Measurements from ENCODE around the gene COQ8A.

COQ8A gene

DNA sequence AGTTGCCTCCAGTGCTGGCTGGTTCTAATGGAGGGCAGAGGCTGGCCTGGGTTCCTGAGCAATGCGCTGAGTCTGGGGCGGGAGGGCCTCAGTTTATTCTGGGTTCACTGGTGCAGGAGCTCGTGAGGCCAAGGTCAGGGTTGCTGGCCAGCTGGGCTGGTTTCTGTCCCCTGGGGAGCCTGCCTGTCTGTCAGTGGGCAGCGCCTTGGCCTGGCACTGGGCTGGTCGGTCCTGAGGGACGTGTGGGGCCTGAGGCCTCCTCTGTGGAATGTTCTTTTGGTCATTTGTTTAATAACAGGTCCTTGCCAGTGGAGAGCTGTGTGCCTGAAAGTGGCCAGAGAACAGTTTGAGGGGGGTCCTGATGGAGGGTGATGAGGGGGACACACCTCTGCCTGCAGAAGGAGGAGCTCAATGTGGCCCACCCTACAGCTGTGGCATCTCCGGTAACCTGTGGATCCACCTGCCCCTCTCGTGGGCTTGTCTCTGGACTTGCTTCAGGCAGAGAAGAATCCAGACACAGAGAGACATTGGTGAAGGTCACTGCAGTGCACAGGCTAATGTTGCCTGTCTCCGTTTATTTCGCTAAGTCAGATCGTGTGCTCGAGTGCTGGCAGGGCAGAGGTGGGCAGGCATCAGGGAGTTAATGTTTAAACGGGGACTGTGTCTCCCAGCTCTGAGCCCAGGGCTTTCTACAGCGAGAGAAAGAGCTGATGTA, 34.6 kb downstream of the COQ8A start:
- DNase-seq: no peak

DNA sequence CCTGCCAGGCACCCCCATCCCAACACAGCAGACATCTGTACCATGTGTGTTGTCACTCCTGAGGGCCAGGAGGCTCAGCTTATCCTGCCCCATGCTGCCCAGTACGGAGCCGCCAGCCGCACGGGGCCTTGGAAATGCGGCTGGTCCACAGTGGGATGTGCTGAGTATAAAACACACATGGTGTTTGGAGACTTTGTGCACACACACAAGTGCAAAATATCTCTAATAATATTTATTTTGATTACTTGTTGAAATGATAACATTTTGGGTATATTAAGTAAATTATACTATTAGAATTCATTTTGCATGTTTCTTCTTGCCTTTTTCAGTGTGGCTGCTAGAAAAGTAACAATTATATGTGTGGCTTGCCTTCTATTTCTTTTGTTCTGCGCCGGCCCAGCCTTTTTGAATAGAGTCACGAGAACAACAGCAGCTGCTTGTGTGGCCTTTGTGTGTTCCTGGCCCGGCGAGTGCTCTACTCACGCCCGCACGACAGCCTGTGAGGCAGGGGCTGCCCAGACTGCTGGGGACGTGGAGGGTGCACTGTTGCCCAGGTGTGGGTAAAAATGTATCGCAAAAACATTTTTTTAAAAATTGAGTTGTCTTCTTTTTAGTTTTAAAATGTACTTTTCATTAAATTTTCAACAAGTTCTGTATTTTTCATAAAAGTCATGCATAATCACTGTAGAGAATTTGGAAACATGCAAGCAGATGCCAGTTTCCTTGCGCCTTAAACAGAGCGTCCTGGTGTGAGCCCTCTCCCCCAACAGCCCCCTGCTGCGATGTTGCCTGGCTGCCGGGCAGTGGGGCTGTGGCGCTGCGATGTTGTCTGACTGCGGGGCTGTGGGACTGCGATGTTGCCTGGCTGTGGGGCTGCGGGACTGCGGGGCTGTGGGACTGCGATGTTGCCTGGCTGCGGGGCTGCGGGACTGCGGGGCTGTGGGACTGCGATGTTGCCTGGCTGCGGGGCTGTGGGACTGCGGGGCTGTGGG, 35.5 kb downstream of the COQ8A start:
- no peak for DNase-seq

DNA sequence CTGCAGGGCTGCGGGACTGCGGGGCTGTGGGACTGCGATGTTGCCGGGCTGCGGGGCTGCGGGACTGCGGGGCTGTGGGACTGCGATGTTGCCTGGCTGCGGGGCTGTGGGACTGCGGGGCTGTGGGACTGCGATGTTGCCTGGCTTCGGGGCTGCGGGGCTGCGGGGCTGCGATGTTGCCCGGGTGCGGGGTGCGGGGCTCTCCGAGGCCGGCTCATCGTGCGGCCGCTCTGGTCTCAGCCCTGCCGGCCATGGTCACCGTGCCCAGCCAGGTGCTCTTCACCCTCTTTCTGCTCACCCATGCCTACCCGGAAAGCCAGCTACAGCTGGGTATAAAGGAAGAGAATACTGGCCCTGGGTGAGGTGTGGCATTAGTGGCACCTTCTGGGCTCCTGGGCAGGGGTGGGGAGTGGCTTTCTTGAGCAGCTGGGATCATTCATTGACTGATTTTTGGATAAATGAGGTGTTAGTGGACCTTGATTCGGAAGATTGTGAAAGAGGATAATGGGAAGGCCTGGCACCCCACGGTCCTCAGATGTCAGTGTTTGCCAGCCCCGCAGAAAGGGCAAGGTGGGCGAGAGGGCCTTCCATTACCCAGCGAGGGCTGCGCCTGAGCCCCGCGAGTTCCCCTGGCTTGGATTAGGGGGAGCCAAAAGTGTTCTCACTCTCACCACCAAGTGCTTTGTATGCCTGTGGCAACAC, 36.3 kb downstream of the COQ8A start:
- no peak for DNase-seq

DNA sequence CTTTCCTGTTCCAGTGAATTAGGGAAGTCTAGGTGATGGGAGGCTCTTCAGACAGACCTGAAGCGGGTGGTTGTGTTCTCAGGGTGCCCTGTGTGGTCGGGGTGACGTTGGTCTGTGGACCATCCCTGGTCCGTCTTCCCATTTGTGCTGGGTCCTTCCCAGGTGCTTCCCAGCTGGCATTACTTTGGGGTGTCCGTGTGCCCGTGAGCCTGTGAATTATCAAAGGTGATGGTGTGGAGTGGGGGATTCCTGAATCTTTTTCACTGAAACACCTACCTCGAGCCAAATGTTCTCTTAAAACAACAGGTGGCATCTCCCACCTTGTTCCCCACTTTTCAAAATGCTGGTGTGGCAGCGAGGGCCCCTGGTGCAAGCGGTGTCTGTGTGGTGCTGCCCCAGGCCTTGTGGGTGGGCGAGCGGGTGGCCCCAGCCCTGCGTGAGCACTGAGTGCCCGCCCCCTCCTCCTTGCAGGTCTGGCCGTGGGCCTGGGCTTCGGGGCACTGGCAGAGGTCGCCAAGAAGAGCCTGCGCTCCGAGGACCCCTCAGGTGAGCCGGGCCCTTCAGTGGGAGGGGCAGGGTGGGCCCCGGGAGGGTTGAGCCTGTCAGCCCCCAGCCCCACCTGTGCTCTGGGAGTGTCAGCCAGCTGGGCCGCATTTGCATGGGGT, 37.0 kb downstream of the COQ8A start:
- no peak for DNase-seq

DNA sequence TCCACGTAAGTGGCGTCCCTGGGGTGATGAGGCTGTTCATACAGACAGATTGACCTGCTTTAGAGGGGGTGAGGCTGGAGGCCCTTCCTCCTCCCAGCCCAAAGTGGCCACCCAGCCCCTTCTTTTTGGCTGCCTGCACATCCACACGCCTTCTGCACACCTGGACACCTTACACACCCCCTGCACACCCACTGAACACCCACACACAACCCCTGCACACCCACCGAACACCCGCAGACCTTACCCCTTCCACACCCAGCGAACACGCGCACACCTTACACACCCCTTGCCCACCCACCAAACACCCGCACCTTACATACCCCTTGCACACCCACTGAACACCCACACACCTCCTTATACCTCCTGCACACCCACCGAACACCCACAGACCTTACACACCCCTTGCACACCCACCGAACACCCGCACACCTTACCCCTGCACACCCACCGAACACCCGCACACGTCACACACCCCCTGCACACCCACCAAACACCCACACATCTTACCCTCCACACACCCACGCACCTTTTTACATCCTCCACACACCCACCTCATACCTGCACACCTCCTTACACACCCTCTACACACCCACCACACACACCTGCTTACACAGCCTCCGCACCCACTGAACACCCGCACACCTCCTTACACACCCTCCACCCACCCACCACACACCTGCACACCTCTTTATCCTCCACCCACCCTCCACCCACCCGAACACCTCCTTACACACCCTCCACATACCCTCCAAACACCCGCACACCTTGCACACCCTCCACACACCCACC, 37.7 kb downstream of the COQ8A start:
- no peak for DNase-seq

DNA sequence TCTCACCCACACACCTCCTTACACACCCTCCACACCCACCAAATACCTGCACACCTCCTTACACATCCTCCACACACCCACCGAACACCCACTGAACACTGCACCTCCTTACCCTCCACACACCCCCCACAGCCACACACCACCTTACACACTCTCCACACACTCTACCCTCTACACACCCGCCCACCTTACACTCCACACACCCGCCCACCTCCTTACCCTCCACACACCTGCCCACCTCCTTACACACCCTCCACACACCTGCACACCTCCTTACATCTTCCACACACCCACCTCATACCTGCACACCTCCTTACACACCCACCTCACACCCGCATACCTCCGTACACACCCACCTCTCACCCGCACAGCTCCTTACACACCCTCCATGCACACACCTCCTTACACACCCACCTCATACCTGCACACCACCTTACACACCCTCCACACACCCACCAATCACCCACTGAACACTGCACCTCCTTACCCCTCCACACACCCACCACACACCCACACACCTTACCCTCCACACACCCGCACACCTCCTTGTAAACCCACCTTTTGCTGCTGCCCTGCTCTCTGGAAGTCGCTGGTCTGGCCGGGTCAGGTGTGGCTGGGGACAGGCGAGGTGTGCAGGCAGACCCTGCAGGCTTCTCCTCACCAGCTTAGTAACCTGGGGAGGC, 38.5 kb downstream of the COQ8A start:
- no peak for DNase-seq

DNA sequence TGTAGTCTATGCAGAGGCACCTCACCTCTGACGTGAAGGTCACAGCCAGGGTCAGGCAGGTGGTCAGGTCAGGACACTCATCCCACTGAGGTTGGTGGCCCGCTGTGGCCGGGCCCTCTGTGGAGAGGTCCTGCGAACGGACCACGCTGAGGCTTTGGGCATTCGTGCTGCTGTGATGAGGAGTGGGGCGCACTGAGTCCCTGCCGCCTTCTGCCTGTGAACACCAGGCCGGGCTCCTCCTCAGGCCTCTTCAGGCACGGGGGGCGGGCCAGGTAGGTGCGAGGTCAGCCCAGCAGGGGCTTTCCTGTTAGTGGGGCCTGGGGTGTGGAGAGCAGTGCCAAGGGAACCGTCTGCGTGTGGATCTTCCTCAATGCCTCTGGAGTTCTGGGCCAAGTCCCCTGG, 39.0 kb downstream of the COQ8A start:
- no peak for DNase-seq

DNA sequence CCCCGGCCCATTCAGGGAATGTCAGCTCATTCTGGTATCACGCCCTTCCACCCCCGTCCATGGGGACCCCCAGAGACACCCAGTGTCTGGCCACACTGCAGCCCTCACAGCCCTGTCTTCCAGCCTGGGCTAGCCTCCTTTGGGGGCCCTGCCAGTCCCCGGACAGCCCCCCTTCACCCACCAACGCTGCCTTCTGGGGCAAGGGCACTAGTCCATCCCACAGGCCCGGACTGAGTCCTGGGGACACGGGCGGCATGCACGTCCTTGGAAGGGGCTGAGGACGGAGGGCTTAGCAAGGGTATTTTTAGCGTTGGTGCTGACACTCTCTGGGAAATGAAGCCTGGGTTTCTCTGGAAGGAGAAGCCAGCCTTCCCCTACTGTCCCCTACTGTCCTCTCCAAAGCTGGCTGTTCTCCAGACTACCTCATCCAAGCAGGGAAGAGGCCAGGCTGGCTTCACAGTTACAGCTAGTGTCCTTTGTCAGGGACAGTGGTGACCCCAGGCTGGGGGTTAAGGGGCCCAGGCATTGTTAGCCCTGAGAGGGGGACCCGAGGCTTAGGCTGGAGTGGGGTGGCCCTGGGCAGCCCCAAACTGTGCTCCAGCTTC, 39.5 kb downstream of the COQ8A start:
- DNase-seq: no peak

DNA sequence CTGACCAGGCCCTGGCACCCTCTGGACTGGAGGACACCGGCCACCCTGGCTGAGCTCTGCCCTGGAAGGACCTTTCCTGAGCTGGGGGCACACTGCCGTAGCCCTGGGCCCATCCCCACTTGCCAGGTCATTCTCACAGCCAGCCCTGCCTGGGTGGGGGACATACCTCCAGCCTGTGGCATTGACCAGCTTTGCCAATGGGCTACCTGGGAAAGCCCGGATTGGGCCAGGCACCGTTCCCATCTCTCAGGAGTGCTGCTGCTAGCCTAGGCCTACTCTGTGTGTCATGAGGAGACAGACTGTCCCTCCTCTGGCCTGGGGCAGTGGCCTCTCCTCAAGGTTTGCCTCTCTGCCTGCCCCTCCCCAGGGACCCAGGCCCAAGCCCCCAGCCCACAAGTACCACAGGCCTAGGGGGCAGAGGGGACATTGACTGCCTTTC, 40.0 kb downstream of the COQ8A start:
- no peak for DNase-seq

DNA sequence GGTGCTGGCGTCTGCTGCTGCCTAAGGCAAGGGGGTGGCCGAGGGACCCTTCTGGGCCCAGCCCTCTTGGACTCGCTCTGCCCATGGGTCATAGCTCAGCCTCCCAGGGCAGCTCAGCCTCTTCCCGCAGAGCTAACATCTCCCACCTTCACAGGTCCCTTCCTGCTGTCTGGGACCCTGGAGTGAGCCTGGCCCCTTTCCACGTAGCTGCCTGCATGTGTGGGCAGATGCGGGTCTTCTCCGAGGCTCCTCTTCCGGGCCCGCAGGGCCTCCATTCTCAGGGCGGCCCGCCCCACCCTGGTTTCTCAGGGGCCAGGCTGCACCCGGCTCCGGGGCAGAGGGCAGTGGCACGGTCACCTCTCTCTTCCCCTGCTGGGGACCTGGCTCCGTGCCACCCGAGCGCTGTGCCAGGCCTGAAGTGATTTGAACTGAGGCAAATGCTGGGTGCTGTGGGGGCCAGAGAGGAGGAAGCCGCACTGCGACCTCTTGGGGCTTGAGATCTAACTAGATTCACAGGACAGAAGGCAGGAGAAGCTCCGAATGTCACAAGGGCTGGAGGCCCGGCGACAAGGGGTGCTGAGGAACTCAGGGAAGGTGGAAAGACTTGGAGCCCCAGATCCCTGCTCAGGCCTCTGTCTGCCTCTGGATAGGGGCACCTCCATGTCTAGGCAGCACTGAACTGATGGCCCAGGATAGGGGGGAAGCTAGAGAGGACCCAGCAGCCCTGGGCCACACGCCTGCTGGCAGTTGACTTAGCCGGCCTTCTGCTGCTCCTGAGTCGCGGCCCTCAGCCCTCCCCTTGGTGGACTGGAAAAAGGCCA, 40.7 kb downstream of the COQ8A start:
- no peak for DNase-seq

DNA sequence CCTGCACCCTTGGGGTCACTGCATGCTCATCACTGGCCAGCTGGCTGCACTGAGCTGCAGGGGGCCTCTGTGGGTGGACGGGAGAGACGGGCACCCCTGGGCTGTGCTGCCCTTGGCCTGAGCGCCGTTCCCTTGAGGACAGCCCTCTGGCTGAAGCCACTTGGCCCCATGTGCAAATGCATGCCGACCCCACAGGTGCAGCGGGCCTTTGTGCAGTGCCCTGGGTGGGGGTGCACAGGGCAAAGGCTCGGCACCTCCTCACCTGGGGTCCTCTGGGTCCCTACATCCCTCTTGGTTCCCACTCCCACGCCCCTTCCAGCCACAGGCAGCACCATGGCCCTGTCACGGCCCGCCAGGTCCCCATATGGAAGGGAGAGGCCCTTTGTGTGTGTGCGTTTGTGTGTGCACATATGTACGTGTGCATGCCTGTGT, 41.3 kb downstream of the COQ8A start:
- no peak for DNase-seq

DNA sequence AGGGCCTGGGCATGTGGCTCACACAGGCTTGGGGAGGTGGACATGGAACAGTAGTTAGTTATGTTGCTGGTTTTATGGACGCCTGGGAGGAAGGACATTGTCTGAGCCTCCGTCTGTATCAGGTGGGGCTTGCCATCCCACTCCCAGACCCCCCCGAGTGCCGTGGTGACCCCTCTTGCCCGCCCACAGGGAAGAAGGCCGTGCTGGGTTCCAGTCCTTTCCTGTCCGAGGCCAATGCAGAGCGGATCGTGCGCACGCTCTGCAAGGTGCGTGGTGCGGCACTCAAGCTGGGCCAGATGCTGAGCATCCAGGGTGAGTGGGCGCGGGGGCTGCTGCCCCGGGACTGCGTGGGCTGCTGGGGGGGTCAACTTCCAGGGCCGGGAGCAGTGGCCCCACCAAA, 41.7 kb downstream of the COQ8A start:
- no peak for DNase-seq

DNA sequence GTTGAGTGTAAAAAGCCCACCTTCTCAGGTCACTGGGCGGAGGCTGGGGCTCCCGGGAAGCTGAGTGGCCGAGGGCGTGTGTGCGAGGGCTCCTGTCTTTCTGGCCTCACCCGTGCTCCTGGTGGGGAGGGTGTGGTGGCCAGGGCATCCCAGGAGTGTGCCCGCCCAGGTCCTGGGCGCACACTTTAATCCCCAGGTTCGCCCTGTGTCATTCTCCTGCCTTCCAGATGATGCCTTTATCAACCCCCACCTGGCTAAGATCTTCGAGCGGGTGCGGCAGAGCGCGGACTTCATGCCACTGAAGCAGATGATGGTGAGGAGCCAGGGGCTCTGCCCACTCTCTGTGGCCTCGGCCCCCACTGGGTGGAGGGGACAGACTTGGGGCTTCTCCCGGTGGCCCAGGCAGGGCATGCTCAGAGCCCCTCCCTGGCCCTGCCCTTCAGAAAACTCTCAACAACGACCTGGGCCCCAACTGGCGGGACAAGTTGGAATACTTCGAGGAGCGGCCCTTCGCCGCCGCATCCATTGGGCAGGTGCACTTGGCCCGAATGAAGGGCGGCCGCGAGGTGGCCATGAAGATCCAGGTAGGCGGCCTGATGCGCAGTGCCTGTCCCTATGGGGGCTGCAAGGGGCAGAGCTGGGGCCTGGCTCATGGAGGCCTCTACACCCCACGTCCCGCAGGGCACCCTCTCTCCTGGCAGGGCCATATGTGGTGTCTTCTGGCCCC, 42.5 kb downstream of the COQ8A start:
- DNase-seq: no peak

DNA sequence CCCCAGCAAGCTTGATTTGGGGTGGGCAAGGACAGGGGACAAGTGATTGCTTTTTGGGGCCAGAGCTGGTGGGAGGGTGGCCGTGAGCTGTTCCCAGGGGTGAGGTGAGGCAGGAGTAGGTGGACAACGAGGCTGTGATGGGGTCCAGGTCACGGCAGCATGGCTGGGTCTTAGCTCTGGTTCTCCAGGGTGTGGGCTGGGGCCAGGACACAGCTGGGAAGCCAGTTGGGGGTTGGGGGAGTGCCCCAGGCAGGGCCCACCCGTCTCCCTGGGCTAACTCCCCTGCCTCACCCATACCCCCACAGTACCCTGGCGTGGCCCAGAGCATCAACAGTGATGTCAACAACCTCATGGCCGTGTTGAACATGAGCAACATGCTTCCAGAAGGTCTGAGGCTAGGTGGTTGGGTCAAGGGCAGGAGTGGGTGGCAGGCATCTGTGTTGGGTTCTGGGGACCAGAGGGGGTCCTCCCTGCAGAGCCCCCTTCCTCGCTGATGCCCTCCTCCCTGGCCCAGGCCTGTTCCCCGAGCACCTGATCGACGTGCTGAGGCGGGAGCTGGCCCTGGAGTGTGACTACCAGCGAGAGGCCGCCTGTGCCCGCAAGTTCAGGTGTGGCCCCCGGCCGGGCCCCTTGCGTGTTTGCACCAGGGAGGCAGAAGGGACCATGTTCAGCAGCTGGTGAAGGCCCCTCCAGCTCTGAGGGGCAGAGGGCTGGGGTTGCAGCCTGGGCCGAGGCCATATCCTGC, 43.3 kb downstream of the COQ8A start:
- DNase-seq: no peak

DNA sequence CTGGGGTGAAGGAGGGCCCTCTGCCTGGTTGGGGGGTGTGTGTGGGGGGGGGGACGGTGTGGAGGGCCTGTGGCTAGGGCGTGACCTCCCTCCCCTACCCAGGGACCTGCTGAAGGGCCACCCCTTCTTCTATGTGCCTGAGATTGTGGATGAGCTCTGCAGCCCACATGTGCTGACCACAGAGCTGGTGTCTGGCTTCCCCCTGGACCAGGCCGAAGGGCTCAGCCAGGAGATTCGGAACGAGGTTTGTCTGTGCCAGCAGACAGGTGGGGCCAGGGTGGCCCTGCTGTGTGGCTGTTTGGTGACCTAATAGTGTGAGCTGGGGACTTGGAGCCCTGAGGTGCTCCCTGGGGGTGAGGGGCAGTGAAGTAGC, 43.9 kb downstream of the COQ8A start:
- no peak for DNase-seq

DNA sequence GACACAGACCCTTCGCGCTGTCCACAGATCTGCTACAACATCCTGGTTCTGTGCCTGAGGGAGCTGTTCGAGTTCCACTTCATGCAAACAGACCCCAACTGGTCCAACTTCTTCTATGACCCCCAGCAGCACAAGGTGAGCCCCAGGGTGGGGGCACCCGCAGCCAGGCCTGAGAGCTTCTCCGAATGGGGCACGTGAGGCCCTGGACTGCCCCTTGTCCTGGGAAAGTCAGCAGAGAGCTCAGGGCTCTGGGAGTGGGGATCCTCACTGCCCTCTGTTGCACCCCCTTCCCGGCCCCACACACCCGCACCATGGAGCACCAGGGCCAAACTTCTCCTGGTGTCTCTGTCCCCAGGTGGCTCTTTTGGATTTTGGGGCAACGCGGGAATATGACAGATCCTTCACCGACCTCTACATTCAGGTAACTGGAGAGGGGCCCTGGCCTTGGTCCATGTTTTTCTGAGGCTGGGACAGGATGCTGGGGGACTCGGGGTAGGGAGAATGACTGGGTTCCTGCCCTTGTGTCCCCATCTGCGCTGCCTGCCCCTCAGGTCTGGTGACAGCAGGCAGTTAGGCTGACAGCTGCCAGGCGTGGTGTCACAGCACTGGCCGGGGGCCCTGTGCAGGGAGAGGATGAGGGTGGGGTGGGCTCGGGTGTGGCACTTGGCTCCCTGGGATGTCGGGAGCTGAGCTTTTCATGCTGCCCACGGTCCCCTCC, 44.6 kb downstream of the COQ8A start:
- no peak for DNase-seq

DNA sequence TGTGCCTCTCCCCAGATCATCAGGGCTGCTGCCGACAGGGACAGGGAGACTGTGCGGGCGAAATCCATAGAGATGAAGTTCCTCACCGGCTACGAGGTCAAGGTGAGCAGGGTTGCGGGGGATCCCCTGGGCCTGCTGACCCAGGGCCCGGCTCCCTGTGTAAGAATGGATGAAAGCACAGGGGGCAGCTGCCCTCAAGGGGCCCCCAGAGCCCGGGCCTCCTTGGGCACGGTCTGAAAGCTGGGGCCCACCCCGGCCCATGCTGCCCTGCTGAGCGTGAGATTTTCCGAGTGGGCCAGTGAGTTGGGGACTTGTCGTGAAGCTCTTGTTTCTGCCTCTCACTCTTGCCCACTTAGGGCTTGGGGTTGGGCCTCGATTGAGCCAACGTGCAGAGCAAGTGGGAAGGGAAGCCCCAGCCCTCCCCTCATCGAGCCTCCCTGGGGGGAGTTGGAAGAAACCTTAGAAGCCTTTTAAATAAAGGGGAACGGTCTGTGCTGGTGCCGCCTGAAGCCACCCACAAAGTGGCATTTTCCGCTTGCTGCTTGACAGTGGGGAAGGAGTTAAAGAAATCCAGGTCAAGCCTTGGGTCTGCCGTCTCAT, 45.2 kb downstream of the COQ8A start:
- DNase-seq: no peak
